GM12878 (cell line): ENCODE measurements around the gene FNDC3B. TPM values are rescaled to one million over a fixed set of nuclear protein-coding genes. Genes with fewer than 3 reads are reported as not detected.
A peak's percentile ranks its signal among the peaks of the same experiment; 100 is the strongest.

ENCODE experiments used
- ATAC-seq: fragments of 200-7000 bp; cut with Tn5 transposase; 3 replicates; pipeline ENCODE4 v1.9.1; 2020; ENCODE audit warnings: mild to moderate bottlenecking, moderate library complexity
- BruUV-seq: library from RNA; stranded (reverse); fragments of 400-500 nt; replicated peaks from 2 replicates; lab custom pipeline; 2021; lab: Mats Ljungman, UMichigan
- CTCF ChIA-PET: fragments of 300-600 bp; sonication (Branson Sonifier 250); formaldehyde crosslinking; extraction: SDS; loops from one replicate; lab custom pipeline; 2021; ENCODE audit warnings: inconsistent platforms; lab: Yijun Ruan, JAX
- POLR2A ChIA-PET: fragments of 350-600 bp; formaldehyde crosslinking; extraction: SDS; loops from one replicate; lab custom pipeline; 2021; ENCODE audit warnings: inconsistent platforms; lab: Charles Lee
- RAD21 ChIA-PET: fragments of 300-600 bp; sonication (Branson Sonifier 250); formaldehyde crosslinking; loops from one replicate; lab custom pipeline; 2023; ENCODE audit warnings: antibody characterized with exemption; ENCODE audit not compliant: unreplicated experiment; lab: Charles Lee
- SMC1A ChIA-PET: fragments of 300-600 bp; sonication (Branson Sonifier 250); formaldehyde crosslinking; loops from one replicate; lab custom pipeline; 2023; ENCODE audit not compliant: unreplicated experiment, uncharacterized antibody; lab: Charles Lee
- DNase-seq: peaks from one replicate; pipeline ENCODE4 v3.0.0-alpha.2; 2011; ENCODE audit warnings: low read depth, low spot score
- FAIRE-seq: peaks from 3 replicates; lab custom pipeline; 2011; peaks lifted over from hg19 to GRCh38; lab: Jason Lieb, UNC
- H2AFZ ChIP-seq: 2 replicates; pipeline ENCODE4 v1.6.0; 2011; ENCODE audit warnings: low read depth, low read length, control low read depth; ENCODE audit not compliant: control insufficient read depth
- H3K27ac ChIP-seq: 2 replicates; pipeline ENCODE4 v1.5.1; 2011; ENCODE audit warnings: control low read depth; ENCODE audit not compliant: control insufficient read depth, insufficient read depth
- H3K27me3 ChIP-seq, 2 experiments: replicated peaks in 1 of 2; 2 replicates each; pipeline versions ENCODE4 v1.6.0 to v1.6.1; 2011; ENCODE audit warnings: low read length in 1 of 2; ENCODE audit not compliant: control insufficient read depth in 2 of 2, insufficient read depth in 2 of 2
- H3K36me3 ChIP-seq, 2 experiments: 2 replicates each; pipeline ENCODE4 v1.5.1; 2011; ENCODE audit warnings: low read length in 1 of 2; ENCODE audit not compliant: control insufficient read depth in 2 of 2, insufficient read depth in 2 of 2
- H3K4me1 ChIP-seq: 2 replicates; pipeline ENCODE4 v1.6.1; 2011; ENCODE audit warnings: mild to moderate bottlenecking, low read length, moderate library complexity, mixed read lengths; ENCODE audit not compliant: control insufficient read depth, insufficient read depth
- H3K4me2 ChIP-seq: 2 replicates; pipeline ENCODE4 v1.6.0; 2011; ENCODE audit warnings: control low read depth; ENCODE audit not compliant: control insufficient read depth, insufficient read depth
- H3K4me3 ChIP-seq: fragments of 200-600 bp; sonication (generic); 2 replicates; pipeline ENCODE4 v1.5.1; 2016
- H3K79me2 ChIP-seq: 2 replicates; pipeline ENCODE4 v1.6.0; 2011; ENCODE audit warnings: low read length; ENCODE audit not compliant: control insufficient read depth, insufficient read depth
- H3K9ac ChIP-seq: 2 replicates; pipeline ENCODE4 v1.8.0; 2011; ENCODE audit warnings: low read length, control low read depth, mixed read lengths; ENCODE audit not compliant: control insufficient read depth, insufficient read depth
- H3K9me3 ChIP-seq: replicated peaks from 3 replicates; pipeline ENCODE4 v1.5.1; 2011; ENCODE audit warnings: mild to moderate bottlenecking, low read length; ENCODE audit not compliant: control insufficient read depth, insufficient read depth
- H4K20me1 ChIP-seq: 2 replicates; pipeline ENCODE4 v1.6.0; 2011; ENCODE audit not compliant: control insufficient read depth, insufficient read depth
- MTA3 ChIP-seq: IDR thresholded peaks from 2 replicates; pipeline ENCODE4 v1.6.1; 2012; ENCODE audit warnings: low read length, inconsistent platforms, borderline replicate concordance
- RAD21 ChIP-seq: IDR thresholded peaks from 2 replicates; pipeline ENCODE4 v1.6.1; 2011; ENCODE audit warnings: mild to moderate bottlenecking, low read depth, low read length, moderate library complexity; ENCODE audit not compliant: insufficient read depth
- SREBF2 ChIP-seq: IDR thresholded peaks from 2 replicates; pipeline ENCODE4 v1.6.1; 2012; ENCODE audit warnings: mild to moderate bottlenecking, low read length
- ZNF24 ChIP-seq: fragments of 450-650 bp; IDR thresholded peaks from 2 replicates; pipeline ENCODE4 v1.6.1; 2017; ENCODE audit warnings: antibody characterized with exemption, mild to moderate bottlenecking
- WGBS: methylation state at CpG from one replicate; pipeline ENCODE4 v1.1.6; 2016; ENCODE audit warnings: low lambda C conversion rate; ENCODE audit not compliant: insufficient replicate concordance, insufficient coverage; ENCODE audit errors: missing lambda C conversion rate; 5-methylcytosine and 5-hydroxymethylcytosine counted together
- in situ Hi-C: fragments of 300-500 bp; cut with MboI; formaldehyde crosslinking; loops from 9 replicates; pipeline ENCODE4 v1.14.3; 2018; ENCODE audit warnings: mixed read lengths
- intact Hi-C: fragments of 100-400 bp; cut with micrococcal nuclease; formaldehyde crosslinking; loops from one replicate; pipeline ENCODE4 v1.14.2; 2022; ENCODE audit not compliant: unreplicated experiment
- polyA plus RNA-seq, 11 experiments: library from polyadenylated mRNA; depleted of rRNA in 4 of 11; unstranded in 6 of 11; stranded (reverse) in 5 of 11; fragments of >200 nt; fragmentation: Nextera tagmentation in 4 of 11; fragmentation: Illumina TruSeq in 1 of 11; extraction: Ambion mirVana in 4 of 11; extraction: Trizol in 1 of 11; gene quantifications; 1 replicate in 1 of 11; 2 replicates in 10 of 11; pipeline versions ENCODE4 v1.2.1 to v1.2.3, GENCODE V29; 2011 to 2016; ENCODE audit warnings: inconsistent platforms in 2 of 11, missing spikeins in 2 of 11, low read depth in 1 of 11
- total RNA-seq, 4 experiments: library from RNA; depleted of rRNA in 3 of 4; stranded (reverse); fragments of >200 nt in 3 of 4; fragmentation: Illumina TruSeq in 1 of 4; extraction: Trizol in 1 of 4; gene quantifications; 2 replicates each; pipeline versions ENCODE4 v1.2.1 to v1.2.3, GENCODE V29; 2013 to 2021
- TF ChIP-seq, protein P1 (sequence below): IDR thresholded peaks from 2 replicates; pipeline ENCODE4 v1.6.1; 2011; ENCODE audit warnings: low read depth, low read length, improper control_type of control experiment, borderline replicate concordance
- TF ChIP-seq, protein P2 (sequence below), 3 experiments: IDR thresholded peaks in 2 of 3; conservative IDR thresholded peaks in 1 of 3; 2 replicates each; pipeline ENCODE4 v1.5.1; 2011; ENCODE audit warnings: low read depth in 3 of 3, low read length in 3 of 3, mild to moderate bottlenecking in 3 of 3, control low read depth in 2 of 3, moderate library complexity in 2 of 3, inconsistent platforms in 1 of 3, mixed read lengths in 1 of 3; ENCODE audit not compliant: control insufficient read depth in 2 of 3, insufficient read depth in 1 of 3; ENCODE audit errors: extremely low read depth in 1 of 3

FNDC3B gene
- total and polyA plus RNA-seq, 10 of the 15 experiments (the other 5 are each of a cell fraction or from before 2014, with no cell fraction given) = 7.9 to 35.0 (median 18.5) TPM

DNA sequence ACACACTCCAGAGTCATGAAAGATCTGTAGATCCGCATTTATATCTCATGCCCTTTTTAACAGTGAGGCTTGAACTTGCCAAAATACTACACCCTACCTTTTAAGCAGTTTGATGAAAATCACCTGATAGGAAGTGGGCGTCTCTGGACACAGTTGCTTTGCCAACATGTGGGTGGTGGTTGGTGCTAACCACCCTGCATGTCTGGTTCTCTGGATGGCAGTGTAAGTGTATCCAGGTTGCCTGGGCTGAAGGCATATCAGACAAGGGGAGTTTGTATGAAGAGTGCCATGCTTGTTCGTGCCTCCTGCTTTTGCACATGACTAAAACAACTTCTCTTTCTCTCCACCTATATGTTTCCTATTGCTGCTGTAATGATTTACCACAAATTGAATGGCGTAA lies 249.3 kb downstream of the FNDC3B start:
- ChIA-PET SMC1A (interaction anchor here (2.5 kb wide), 1 partner anchor 14 kb away, joined by 7 read pairs; no protein-coding TSS in a partner anchor), CTCF (no interaction called here), POLR2A (interaction anchor here (0.5 kb wide), 1 partner anchor 170 kb away, joined by 4 read pairs; no protein-coding TSS in a partner anchor), RAD21 (no interaction called here)
- no peak for TF ChIP-seq MTA3
- TF ChIP-seq, protein P1, sequence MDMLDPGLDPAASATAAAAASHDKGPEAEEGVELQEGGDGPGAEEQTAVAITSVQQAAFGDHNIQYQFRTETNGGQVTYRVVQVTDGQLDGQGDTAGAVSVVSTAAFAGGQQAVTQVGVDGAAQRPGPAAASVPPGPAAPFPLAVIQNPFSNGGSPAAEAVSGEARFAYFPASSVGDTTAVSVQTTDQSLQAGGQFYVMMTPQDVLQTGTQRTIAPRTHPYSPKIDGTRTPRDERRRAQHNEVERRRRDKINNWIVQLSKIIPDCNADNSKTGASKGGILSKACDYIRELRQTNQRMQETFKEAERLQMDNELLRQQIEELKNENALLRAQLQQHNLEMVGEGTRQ = no peak
- TF ChIP-seq SREBF2 = no peak
- no peak for TF ChIP-seq RAD21
- FAIRE-seq (no peak), ATAC-seq (no peak), DNase-seq (no peak)
- H3K36me3 ChIP-seq = peaks cover 11 to 25% of the 10 kb centered on the region in 2 experiments
- H3K27me3 ChIP-seq = no peaks in the 10 kb centered on the region
- in situ Hi-C loops (no loop called here), intact Hi-C loops (no loop called here)
- BruUV-seq = no TSS peak
- no peak overlapping the region for H2AFZ ChIP-seq
- H3K79me2 ChIP-seq = no peaks in the 10 kb centered on the region
- no peaks in the 10 kb centered on the region for H3K4me1 ChIP-seq
- 90% methylated on average over 4 of the region's 4 CpGs for WGBS
- no peaks in the 10 kb centered on the region for H4K20me1 ChIP-seq
- no peaks in the 10 kb centered on the region; the same call in none of the 3 replicates for H3K9me3 ChIP-seq
- H3K9ac ChIP-seq = no peak overlapping the region
- no peak overlapping the region for H3K4me3 ChIP-seq
- H3K27ac ChIP-seq = no peak overlapping the region
- no peak overlapping the region for H3K4me2 ChIP-seq

DNA sequence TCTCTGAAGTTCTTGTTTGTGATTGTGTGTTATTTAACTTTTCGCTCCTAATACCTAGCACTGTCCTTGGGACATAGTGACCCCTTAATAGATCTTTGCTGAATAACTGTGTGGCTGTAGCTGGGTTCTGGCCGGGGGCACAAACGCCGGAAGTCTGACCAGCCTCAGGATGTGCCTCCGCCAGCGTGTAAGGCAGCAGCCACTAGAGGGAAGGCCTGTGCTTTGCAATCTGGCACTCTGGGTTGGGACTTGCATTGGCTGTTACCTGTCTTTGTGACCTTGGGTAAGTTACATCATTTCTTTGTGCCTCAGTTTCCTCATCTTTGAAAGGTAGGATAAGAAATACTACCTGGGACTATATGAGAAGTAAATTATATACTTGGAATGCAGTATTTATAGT lies 250.2 kb downstream of the FNDC3B start:
- Histone ChIP-seq H3K79me2 (no peaks in the 10 kb centered on the region), H3K27ac (no peak overlapping the region), H3K9ac (no peak overlapping the region), H3K4me1 (no peaks in the 10 kb centered on the region), H4K20me1 (no peaks in the 10 kb centered on the region), H3K27me3 (no peaks in the 10 kb centered on the region), H3K36me3 (peaks cover 11 to 30% of the 10 kb centered on the region in 2 experiments), H3K4me3 (no peak overlapping the region), H2AFZ (no peak overlapping the region), H3K4me2 (no peak overlapping the region), H3K9me3 (no peaks in the 10 kb centered on the region; the same call in none of the 3 replicates)
- ChIA-PET POLR2A (no interaction called here), CTCF (no interaction called here), RAD21 (no interaction called here), SMC1A (no interaction called here)
- no peak for DNase-seq
- no peak for FAIRE-seq
- 83% methylated on average over 6 of the region's 6 CpGs for WGBS
- TF ChIP-seq, protein P2, sequence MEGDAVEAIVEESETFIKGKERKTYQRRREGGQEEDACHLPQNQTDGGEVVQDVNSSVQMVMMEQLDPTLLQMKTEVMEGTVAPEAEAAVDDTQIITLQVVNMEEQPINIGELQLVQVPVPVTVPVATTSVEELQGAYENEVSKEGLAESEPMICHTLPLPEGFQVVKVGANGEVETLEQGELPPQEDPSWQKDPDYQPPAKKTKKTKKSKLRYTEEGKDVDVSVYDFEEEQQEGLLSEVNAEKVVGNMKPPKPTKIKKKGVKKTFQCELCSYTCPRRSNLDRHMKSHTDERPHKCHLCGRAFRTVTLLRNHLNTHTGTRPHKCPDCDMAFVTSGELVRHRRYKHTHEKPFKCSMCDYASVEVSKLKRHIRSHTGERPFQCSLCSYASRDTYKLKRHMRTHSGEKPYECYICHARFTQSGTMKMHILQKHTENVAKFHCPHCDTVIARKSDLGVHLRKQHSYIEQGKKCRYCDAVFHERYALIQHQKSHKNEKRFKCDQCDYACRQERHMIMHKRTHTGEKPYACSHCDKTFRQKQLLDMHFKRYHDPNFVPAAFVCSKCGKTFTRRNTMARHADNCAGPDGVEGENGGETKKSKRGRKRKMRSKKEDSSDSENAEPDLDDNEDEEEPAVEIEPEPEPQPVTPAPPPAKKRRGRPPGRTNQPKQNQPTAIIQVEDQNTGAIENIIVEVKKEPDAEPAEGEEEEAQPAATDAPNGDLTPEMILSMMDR (IDR thresholded peaks at IDR 0.05 in 2 of 3, conservative IDR thresholded peaks at IDR 0.05 in 1 of 3; ENCODE audit: control insufficient read depth in 2 of 3, extremely low read depth in 1 of 3, insufficient read depth in 1 of 3, low read depth in 3 of 3, low read length in 3 of 3) = peak; percentile 26 to 36 (median 30); a peak in 3 of 6 replicates
- TF ChIP-seq ZNF24 (no peak), RAD21 (peak; percentile 33)
- ATAC-seq = peak; percentile 31; the same call in 1 of the 3 replicates
- no TSS peak for BruUV-seq
- intact Hi-C loops = no loop called here
- in situ Hi-C loops = no loop called here
